ENCODE data around the gene CPT1A. TPM values are rescaled to one million over a fixed set of nuclear protein-coding genes. Genes with fewer than 3 reads are reported as not detected.
A peak's percentile ranks its signal among the peaks of the same experiment; 100 is the strongest.

Gene CPT1A
- total RNA-seq, 3 donors from 2014 or later: 22.2 to 62.6 (median 30.4) TPM

DNA sequence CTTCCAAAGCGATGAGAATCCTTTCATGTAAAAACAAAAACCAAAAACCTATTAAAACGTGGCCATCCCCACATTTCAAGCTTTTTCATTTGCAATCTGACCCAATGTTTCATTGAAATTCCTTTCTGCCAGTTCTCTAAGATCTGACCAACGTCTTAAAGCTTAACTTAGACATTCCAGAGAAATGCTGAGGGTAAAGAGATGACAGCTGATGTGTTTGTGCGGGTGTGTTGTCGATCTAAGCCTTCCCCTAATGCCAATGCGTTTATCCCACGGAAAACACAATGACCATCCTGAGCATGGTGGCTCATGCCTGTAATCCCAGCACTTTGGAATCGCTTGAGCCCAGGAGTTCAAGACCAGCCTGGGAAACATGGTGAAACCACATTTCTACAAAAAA is 84.0 kb downstream of the CPT1A start:
- H3K4me3 ChIP-seq: no peak overlapping the region

GRCh38 chr11:68756171-68756766 is 85.4 kb downstream of the CPT1A start:
- Histone ChIP-seq H3K36me3 (peaks cover 6% of the 10 kb centered on the region), H3K9me3 (no peaks in the 10 kb centered on the region), H3K27ac (no peak overlapping the region), H3K4me1 (no peaks in the 10 kb centered on the region), H3K4me3 (no peak overlapping the region), H3K27me3 (no peaks in the 10 kb centered on the region)
- DNase-seq (ENCODE audit: low spot score in 2 of 2): no peak
- intact Hi-C loops (cut with DNase I; ENCODE audit: low total_unique reads): no loop called here
- TF ChIP-seq POLR2A (IDR thresholded peaks at IDR 0.05) (no peak), POLR2AphosphoS5 (IDR thresholded peaks at IDR 0.05) (no peak)
- TF ChIP-seq, protein P1, sequence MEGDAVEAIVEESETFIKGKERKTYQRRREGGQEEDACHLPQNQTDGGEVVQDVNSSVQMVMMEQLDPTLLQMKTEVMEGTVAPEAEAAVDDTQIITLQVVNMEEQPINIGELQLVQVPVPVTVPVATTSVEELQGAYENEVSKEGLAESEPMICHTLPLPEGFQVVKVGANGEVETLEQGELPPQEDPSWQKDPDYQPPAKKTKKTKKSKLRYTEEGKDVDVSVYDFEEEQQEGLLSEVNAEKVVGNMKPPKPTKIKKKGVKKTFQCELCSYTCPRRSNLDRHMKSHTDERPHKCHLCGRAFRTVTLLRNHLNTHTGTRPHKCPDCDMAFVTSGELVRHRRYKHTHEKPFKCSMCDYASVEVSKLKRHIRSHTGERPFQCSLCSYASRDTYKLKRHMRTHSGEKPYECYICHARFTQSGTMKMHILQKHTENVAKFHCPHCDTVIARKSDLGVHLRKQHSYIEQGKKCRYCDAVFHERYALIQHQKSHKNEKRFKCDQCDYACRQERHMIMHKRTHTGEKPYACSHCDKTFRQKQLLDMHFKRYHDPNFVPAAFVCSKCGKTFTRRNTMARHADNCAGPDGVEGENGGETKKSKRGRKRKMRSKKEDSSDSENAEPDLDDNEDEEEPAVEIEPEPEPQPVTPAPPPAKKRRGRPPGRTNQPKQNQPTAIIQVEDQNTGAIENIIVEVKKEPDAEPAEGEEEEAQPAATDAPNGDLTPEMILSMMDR (IDR thresholded peaks at IDR 0.05): no peak

More for the DNA sequence above, 84.0 kb downstream of the CPT1A start:
- H3K27ac ChIP-seq: no peak overlapping the region
- no peaks in the 10 kb centered on the region for H3K9me3 ChIP-seq
- peaks cover 10% of the 10 kb centered on the region for H3K36me3 ChIP-seq
- intact Hi-C loops (cut with DNase I; ENCODE audit: low total_unique reads): no loop called here
- no peaks in the 10 kb centered on the region for H3K4me1 ChIP-seq
- no peak for DNase-seq (ENCODE audit: low spot score in 2 of 2)
- TF ChIP-seq, protein P1 (IDR thresholded peaks at IDR 0.05): no peak
- no peak for TF ChIP-seq POLR2A (IDR thresholded peaks at IDR 0.05)
- no peak for TF ChIP-seq POLR2AphosphoS5 (IDR thresholded peaks at IDR 0.05)
- H3K27me3 ChIP-seq: no peaks in the 10 kb centered on the region

DNA sequence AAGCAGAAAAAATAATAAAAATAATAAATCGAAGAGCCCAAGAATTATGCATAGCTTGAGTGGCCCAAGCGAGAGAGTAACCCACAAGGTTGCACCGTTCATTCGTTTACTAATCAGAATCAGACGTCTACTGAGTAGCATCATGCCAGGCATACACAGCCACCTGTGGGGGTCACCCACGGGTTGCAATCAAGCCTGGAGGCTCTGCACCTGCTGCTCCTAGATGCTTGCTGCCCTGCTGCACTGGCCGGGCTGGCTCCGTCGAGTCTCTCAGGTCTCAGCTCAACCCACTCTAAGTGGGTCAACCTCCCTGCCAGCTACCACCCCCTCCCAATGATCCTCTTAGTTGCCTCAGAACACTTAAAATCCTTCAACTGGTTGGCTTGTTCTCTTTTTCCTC is 88.4 kb downstream of the CPT1A start:
- TF ChIP-seq POLR2A (IDR thresholded peaks at IDR 0.05) (no peak), POLR2AphosphoS5 (IDR thresholded peaks at IDR 0.05) (no peak)
- TF ChIP-seq, protein P1 (IDR thresholded peaks at IDR 0.05): no peak
- Histone ChIP-seq H3K27me3 (no peaks in the 10 kb centered on the region), H3K9me3 (no peaks in the 10 kb centered on the region), H3K4me3 (no peak overlapping the region), H3K4me1 (no peaks in the 10 kb centered on the region), H3K27ac (no peak overlapping the region), H3K36me3 (peaks cover 6% of the 10 kb centered on the region)
- intact Hi-C loops (cut with DNase I; ENCODE audit: low total_unique reads): no loop called here
- DNase-seq (ENCODE audit: low spot score in 2 of 2): no peak

DNA sequence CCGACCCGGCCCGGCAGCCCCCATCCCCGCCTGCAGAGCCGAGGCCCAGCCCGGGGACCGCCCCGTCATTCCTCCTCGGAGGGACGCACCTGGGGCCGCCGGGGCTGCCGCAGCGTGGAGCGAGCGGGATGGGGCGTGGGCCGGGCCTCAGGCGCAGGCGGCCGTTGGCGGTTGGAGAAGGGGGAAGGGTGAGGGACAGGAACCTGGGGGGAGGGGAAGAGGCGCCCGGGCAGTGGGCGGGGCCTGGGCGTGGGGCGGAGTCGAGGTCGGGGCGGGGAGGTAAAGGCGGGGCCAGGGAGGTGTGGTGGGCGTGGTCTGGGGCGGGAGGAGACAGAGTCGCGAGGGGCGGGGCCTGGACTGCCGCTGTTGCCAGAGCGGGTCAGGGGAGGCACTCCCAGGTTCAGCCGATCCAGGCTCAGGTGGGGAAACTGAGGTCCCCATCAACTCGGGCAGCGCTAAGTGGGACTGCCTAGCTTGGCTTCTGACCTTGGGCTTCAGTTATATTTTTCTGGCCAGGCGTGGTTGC is 90.3 kb downstream of the CPT1A start, which contains the start of gene TESMIN:
TESMIN (minus strand) TSS at position 190 of the 526 bp plus-strand sequence. CDS start 860 bp downstream, outside the sequence.
- peak within 1 kb of the TSS; percentile 74 to 83 for H3K27ac ChIP-seq
- H3K4me1 ChIP-seq: no peaks in the 10 kb centered on the region
- intact Hi-C loops (cut with DNase I; ENCODE audit: low total_unique reads): no loop called here
- H3K9me3 ChIP-seq: no peaks in the 10 kb centered on the region
- H3K27me3 ChIP-seq: no peaks in the 10 kb centered on the region
- no peaks in the 10 kb centered on the region for H3K36me3 ChIP-seq
- TF ChIP-seq, protein P1 (IDR thresholded peaks at IDR 0.05): no peak
- peak in 2 of 3 donors; percentile 20 to 22 for TF ChIP-seq POLR2AphosphoS5 (IDR thresholded peaks at IDR 0.05)
- peak; percentile 85 to 96 for DNase-seq (ENCODE audit: low spot score in 2 of 2)
- H3K4me3 ChIP-seq: peak within 1 kb of the TSS; percentile 19 to 68 (median 65)

DNA sequence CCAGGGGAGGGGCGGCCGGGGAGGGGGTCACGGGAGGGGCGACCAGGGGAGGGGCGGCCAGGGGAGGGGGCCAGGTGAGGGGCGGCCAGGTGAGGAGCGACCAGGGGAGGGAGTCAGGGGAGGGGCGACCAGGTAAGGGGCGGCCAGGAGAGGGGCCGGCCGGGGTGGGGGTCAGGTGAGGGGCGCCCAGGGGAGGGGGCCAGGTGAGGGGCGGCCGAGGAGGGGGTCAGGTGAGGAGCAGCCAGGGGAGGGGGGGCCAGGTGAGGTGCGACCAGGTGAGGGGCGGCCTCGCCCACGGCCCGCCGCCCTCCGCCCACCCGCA is 90.8 kb downstream of the CPT1A start:
- Histone ChIP-seq H3K4me1 (no peaks in the 10 kb centered on the region), H3K27me3 (no peaks in the 10 kb centered on the region), H3K9me3 (no peaks in the 10 kb centered on the region), H3K27ac (peak overlapping the region; percentile 74 to 83), H3K36me3 (no peaks in the 10 kb centered on the region), H3K4me3 (peak overlapping the region; percentile 19 to 68 (median 65))
- TF ChIP-seq POLR2AphosphoS5 (IDR thresholded peaks at IDR 0.05) (no peak), POLR2A (IDR thresholded peaks at IDR 0.05) (no peak)
- TF ChIP-seq, protein P1 (IDR thresholded peaks at IDR 0.05): no peak
- no peak for DNase-seq (ENCODE audit: low spot score in 2 of 2)
- intact Hi-C loops (cut with DNase I; ENCODE audit: low total_unique reads): no loop called here
